Measurements from ENCODE around the gene CTPS2.
"Not testable (repeated sequence)": the region's sequence is repeated elsewhere in the genome, so short reads cannot be mapped to it uniquely, and the experiment has no call there.

CTPS2 gene

GRCh38 chrX:16601885-16602284 is 110.6 kb downstream of the CTPS2 start:
- DNase-seq, result no peak

- DNase-seq, result no peak
Measured at GRCh38 chrX:16594490-16594889, 118.0 kb downstream of the CTPS2 start.

GRCh38 chrX:16593801-16594200 is 118.7 kb downstream of the CTPS2 start:
- no peak for DNase-seq

GRCh38 chrX:16592194-16592770 is 120.2 kb downstream of the CTPS2 start:
- no peak for DNase-seq

- no peak for DNase-seq
Measured at GRCh38 chrX:16589826-16590225, 122.6 kb downstream of the CTPS2 start.

GRCh38 chrX:16589211-16589610 is 123.3 kb downstream of the CTPS2 start:
- no peak for DNase-seq

- no peak for DNase-seq
Measured at GRCh38 chrX:16588266-16588665, 124.2 kb downstream of the CTPS2 start.

- no peak for DNase-seq
Measured at GRCh38 chrX:16587836-16588235, 124.6 kb downstream of the CTPS2 start.

- DNase-seq, result no peak
Measured at GRCh38 chrX:16586377-16587112, 125.9 kb downstream of the CTPS2 start.

- no peak for DNase-seq
Measured at GRCh38 chrX:16585486-16586376, 126.7 kb downstream of the CTPS2 start.

GRCh38 chrX:16580004-16580797 is 132.3 kb downstream of the CTPS2 start:
- DNase-seq, result not testable (repeated sequence)

GRCh38 chrX:16579517-16579916 is 133.0 kb downstream of the CTPS2 start:
- no peak for DNase-seq

- no peak for DNase-seq
Measured at GRCh38 chrX:16578218-16578617, 134.3 kb downstream of the CTPS2 start.

- DNase-seq, result no peak
Measured at GRCh38 chrX:16577483-16578029, 134.9 kb downstream of the CTPS2 start.

GRCh38 chrX:16575388-16575787 is 137.1 kb downstream of the CTPS2 start:
- not testable (repeated sequence) for DNase-seq

- DNase-seq, result no peak
Measured at GRCh38 chrX:16573781-16574180, 138.7 kb downstream of the CTPS2 start.

GRCh38 chrX:16567681-16568080 is 144.8 kb downstream of the CTPS2 start:
- no peak for DNase-seq

GRCh38 chrX:16566571-16566970 is 145.9 kb downstream of the CTPS2 start:
- no peak for DNase-seq

- no peak for DNase-seq
Measured at GRCh38 chrX:16560173-16560572, 152.3 kb downstream of the CTPS2 start.

- DNase-seq, result no peak
Measured at GRCh38 chrX:16559206-16559619, 153.3 kb downstream of the CTPS2 start.

GRCh38 chrX:16558489-16558888 is 154.0 kb downstream of the CTPS2 start:
- no peak for DNase-seq

GRCh38 chrX:16552546-16552945 is 159.9 kb downstream of the CTPS2 start:
- no peak for DNase-seq
